ENCODE results near the gene YAP1. TPM values are rescaled to one million over a fixed set of nuclear protein-coding genes. Genes with fewer than 3 reads are reported as not detected.

Gene YAP1
- total RNA-seq, 1 donor from 2014 or later: 92.9 TPM

DNA sequence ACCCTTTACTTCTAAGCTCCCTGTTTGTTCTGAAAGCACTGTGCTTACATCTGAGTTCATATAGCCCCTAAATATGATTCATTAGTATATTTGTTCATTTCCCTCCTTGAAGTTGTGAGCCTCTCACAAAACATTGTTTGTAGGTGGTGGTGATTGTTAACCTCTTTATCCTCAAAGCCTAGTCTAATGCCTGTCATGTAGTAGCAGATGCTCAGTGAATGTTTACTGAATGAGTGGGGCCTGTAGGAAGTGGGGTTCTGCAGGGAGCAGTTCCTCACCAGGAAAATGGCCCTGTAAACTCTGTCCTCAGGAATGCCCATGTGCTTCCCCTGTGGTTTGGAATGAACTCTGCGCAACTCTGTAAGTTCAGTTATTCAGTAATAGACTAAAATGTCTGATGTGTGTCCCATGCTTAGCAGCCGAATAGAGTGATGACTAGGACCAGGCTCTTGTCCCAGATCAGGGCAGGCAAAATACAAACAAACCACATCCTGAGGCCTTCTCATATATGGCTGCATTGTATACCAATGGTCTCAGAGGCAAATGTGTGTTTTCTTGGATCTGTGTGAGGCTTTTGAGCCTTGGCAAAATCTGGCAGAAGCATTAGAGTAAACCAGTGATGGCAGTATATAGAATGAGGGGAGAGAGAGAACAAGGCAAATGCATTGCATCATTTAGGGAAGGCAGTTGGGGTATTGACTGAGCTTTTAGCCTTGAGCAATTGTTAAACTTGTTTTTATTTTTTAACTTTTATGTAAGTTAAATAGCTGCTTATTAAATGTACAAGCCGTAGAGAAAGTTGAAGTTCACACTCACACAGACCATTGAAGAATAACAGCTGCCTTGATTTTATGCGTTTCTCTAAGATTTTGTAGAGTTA, 115.7 kb downstream of the YAP1 start:
- DNase-seq (ENCODE audit: missing footprints) (no peak), ATAC-seq (no peak)
- intact Hi-C loops (cut with DNase I): no loop called here

- no peak for DNase-seq (ENCODE audit: missing footprints)
- intact Hi-C loops (cut with DNase I): no loop called here
These were observed 116.6 kb downstream of the YAP1 start for GRCh38 chr11:102226702-102227490.

DNA sequence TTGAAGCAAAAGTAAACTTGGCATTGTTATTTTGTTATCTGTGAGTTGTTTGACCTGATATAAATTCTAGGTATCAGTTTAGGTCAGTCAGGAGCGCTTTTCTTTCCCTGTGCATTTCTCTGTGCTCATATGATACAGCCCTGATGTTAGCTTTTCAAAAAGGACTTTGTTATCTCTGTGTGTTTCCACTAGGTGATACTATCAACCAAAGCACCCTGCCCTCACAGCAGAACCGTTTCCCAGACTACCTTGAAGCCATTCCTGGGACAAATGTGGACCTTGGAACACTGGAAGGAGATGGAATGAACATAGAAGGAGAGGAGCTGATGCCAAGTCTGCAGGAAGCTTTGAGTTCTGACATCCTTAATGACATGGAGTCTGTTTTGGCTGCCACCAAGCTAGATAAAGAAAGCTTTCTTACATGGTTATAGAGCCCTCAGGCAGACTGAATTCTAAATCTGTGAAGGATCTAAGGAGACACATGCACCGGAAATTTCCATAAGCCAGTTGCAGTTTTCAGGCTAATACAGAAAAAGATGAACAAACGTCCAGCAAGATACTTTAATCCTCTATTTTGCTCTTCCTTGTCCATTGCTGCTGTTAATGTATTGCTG, 119.4 kb downstream of the YAP1 start:
- ATAC-seq (no peak), DNase-seq (ENCODE audit: missing footprints) (no peak)
- intact Hi-C loops (cut with DNase I): no loop called here

More at GRCh38 chr11:102226702-102227490, 116.6 kb downstream of the YAP1 start:
- no peak for ATAC-seq

- DNase-seq (ENCODE audit: missing footprints): no peak
- ATAC-seq: no peak
- intact Hi-C loops (cut with DNase I): no loop called here
These were observed 119.9 kb downstream of the YAP1 start for GRCh38 chr11:102230186-102230585.

DNA sequence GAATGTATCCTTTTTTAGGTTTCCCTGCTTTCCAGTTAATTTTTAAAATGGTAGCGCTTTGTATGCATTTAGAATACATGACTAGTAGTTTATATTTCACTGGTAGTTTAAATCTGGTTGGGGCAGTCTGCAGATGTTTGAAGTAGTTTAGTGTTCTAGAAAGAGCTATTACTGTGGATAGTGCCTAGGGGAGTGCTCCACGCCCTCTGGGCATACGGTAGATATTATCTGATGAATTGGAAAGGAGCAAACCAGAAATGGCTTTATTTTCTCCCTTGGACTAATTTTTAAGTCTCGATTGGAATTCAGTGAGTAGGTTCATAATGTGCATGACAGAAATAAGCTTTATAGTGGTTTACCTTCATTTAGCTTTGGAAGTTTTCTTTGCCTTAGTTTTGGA, 120.7 kb downstream of the YAP1 start:
- intact Hi-C loops (cut with DNase I): no loop called here

GRCh38 chr11:102234779-102235439, 124.7 kb downstream of the YAP1 start:
- intact Hi-C loops (cut with DNase I): no loop called here
- ATAC-seq: no peak
- DNase-seq (ENCODE audit: missing footprints): no peak

More for the DNA sequence above, 120.7 kb downstream of the YAP1 start:
- no peak for DNase-seq (ENCODE audit: missing footprints)
- no peak for ATAC-seq

- intact Hi-C loops (cut with DNase I): no loop called here
- DNase-seq (ENCODE audit: missing footprints): no peak
- ATAC-seq: no peak
These were observed 127.0 kb downstream of the YAP1 start for GRCh38 chr11:102237096-102237735.

GRCh38 chr11:102238391-102238821, 128.2 kb downstream of the YAP1 start:
- ATAC-seq (no peak), DNase-seq (ENCODE audit: missing footprints) (no peak)
- intact Hi-C loops (cut with DNase I): no loop called here

DNA sequence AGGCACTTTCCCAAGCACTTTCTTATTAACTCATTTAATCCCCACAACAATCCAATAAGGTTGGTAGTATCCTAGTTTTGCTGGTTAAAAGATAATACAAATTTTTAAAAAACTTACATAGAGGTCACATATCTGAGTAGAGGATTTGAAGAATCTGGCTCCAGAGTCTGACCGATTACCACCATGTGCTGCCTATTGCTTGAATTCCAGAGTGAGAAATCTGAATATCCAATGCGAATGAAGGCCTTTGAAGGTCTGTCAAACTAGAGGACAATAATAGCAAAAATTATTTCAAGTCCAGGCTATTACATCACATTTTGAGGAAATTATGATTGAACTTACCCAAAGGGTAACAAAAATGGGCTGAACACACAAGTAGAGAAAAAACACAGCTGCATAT, 129.2 kb downstream of the YAP1 start:
- intact Hi-C loops (cut with DNase I): no loop called here
- DNase-seq (ENCODE audit: missing footprints) (no peak), ATAC-seq (no peak)

DNA sequence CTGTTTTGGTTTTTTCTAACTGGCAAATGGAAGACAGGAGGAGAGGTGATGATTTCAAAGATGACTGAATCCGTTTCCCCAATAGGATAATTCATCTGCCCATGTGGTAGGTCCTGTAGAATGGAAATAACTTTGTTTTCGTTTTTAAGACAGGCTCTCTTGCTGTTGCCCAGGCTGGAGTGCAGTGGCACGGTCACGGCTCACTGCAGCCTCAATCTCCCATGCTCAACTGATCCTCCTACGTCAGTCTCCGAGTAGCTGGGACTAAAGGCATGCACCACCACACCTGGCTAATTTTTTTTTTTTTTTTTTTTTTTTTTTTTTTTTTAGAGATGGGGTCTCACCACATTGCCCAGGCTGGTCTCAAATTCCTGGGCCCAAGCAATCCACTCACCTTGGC, 129.7 kb downstream of the YAP1 start:
- DNase-seq (ENCODE audit: missing footprints) (no peak), ATAC-seq (no peak)
- intact Hi-C loops (cut with DNase I): no loop called here

- intact Hi-C loops (cut with DNase I): no loop called here
- ATAC-seq: no peak
- no peak for DNase-seq (ENCODE audit: missing footprints)
These were observed 130.3 kb downstream of the YAP1 start for GRCh38 chr11:102240502-102240901.

- intact Hi-C loops (cut with DNase I): no loop called here
- no peak for DNase-seq (ENCODE audit: missing footprints)
- ATAC-seq: no peak
These were observed 130.8 kb downstream of the YAP1 start for GRCh38 chr11:102241026-102241425.

- ATAC-seq: no peak
- intact Hi-C loops (cut with DNase I): no loop called here
- no peak for DNase-seq (ENCODE audit: missing footprints)
These were observed 133.2 kb downstream of the YAP1 start for GRCh38 chr11:102243399-102243884.

DNA sequence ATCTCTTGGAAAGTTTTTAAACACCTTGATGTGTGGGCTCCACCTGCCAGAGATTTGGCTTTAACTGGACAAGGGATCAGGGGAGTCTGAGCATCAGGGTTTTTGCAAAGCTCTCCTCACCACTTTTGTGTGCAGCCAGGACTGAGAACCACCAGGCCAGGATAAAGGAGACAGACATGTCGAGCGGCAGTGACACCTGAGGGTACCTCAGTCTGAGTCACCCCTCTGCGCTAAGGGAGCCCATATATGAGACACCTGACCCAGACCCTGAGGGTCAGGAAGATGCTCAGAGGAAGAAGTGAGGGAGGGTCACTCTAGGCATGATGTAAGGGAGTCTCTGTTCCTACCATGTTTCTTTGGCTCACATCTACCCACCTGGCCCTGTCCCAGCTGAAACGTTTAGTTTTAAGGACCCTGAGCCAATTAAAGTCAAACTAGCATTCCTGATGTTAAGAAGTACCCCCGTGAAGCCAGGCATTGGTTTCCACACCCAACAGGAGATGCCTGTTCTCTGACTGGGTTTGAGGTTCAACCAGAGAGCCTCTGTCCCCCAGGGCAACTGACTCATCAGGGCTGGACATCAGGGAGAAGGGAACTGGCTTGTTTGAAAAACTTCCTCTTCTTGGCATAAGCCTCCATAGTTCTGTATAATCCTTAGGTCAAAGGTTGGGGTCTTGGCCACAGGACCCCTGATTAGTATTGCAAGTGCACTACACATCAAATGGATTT, 134.6 kb downstream of the YAP1 start:
- DNase-seq (ENCODE audit: missing footprints) (no peak), ATAC-seq (no peak)
- intact Hi-C loops (cut with DNase I): no loop called here

- intact Hi-C loops (cut with DNase I): no loop called here
- ATAC-seq (no peak), DNase-seq (ENCODE audit: missing footprints) (no peak)
These were observed 141.2 kb downstream of the YAP1 start for GRCh38 chr11:102251423-102251822.

GRCh38 chr11:102252339-102252891, 142.2 kb downstream of the YAP1 start:
- ATAC-seq: no peak
- no peak for DNase-seq (ENCODE audit: missing footprints)
- intact Hi-C loops (cut with DNase I): no loop called here

- ATAC-seq (no peak), DNase-seq (ENCODE audit: missing footprints) (no peak)
- intact Hi-C loops (cut with DNase I): no loop called here
These were observed 142.9 kb downstream of the YAP1 start for GRCh38 chr11:102253020-102253715.

Measured in Right ventricle myocardium inferior (tissue), 1 donor.